Measurements from ENCODE around the gene SEC61G.

SEC61G gene

DNA sequence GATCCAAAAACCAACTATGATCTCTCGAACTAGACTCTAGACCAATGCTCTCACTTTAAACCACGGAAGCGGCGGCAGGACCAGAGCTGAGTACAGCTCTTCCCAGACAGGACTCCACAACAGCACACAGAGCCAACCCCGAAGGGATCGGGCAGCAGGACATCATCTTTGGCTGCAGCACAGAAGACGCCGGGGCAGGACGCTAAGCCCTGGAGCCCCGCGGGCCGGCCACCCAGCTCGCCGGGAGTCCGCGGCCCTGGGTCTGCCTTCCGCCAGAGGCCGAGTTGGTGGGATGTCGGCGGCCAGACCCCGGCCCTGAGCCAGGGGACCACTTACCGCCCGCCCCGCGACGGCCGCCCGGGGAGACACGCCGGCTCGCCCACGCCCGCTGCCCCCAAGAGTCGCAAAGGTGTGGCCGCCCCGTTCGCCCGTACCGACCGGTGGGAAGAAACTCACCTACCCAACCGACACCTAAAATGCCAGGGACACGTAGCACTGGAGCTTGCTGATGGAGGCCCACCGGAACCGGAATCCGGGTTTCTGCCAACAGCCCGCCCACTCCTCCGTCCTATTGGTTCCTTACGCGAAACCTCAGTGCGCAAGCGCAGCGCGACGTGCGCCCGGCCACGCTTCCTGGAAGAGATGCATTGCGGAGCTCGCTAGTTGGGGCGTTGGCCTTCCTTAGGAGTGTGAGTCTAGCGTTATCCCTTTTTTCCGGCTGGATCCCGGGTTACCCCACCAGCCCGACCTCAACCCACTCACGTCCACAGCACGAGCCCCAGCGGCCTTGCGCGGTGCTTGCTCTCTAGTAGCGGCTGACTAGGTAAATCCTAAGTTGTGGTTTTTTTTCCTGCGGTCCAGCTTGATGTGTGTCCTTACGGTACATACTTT is at the start of gene SEC61G:
SEC61G (minus strand) TSS at position 510 of the 891 bp plus-strand sequence. CDS start 1,623 bp downstream, outside the sequence.
- DNase-seq: peak; percentile 95 to 96

DNA sequence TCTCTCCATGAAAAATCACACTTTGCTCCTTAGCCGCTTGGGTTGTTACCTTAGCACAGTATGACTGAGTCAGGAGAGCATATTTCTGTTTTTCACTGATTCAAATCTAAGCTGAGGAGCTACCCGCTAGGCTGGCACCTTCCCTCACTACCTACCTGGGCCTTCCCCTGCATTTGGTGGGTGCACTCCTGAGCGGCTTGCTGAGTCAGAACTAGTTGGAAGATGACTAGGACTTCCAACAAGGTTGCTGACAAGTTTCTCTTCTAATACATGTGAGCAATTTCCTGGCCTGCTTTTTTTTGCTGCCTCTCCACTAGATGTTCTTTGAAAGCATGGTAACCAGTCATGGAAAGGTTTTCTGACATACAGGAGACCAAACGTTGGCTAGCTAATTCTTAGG is 43.8 kb upstream of the SEC61G start:
- no peak for DNase-seq

DNA sequence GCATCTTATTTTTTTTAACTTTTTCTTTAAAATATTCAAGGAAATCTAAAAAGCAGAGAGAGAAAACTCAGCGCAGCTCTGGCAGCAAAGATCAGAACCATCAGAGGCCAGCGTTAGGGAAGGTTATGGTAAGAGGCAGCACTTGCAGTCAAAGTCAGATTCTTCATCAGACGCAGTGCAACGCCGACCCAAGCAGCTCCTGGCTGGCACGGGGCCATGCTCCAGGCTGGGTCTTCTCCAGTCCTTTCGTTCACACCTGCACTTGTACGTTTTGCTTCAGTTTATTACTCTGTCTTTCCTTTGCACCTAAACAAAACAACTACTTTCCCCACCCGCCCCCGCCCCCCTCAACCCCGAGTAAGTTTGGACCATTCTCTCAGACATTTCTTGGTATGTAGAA is 43.1 kb upstream of the SEC61G start:
- no peak for DNase-seq

DNA sequence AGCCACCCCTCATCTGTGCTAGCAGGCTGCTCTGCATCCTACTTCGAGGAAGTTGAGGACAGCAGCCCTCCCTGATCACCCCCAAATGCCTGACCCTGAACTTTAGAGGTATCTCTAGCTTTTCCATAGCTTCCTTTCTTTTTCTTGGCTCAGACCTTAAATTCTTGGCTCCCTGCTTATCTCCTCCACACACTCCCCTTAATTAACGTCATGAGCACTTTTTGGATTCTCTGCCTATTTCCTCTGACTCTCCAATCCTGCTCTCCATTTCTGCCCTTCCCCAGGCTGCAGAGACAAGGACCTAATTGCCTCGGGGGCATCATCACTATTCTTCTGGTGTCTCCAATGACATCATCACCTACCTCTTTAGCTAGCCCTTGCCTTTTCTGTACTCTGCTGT is 40.8 kb upstream of the SEC61G start:
- no peak for DNase-seq

DNA sequence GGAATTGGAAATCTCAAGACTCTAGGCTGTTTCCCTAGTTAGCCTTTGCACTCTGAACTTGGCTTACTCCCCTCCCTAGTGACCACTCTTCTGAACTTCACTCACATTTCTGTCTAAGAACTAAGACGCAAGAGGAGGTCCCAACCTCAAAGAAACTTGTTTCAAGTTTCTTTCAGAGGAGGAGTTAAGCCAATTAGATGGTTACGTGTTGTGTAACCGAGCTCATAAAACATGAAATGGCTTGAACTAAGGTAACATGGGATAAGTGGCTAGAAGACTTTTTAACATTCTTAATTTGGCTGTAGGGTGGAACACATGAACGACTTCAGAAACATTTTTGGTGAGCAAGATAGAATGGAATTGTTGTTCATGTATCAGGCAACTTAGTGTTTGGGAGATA is 39.5 kb upstream of the SEC61G start:
- no peak for DNase-seq

DNA sequence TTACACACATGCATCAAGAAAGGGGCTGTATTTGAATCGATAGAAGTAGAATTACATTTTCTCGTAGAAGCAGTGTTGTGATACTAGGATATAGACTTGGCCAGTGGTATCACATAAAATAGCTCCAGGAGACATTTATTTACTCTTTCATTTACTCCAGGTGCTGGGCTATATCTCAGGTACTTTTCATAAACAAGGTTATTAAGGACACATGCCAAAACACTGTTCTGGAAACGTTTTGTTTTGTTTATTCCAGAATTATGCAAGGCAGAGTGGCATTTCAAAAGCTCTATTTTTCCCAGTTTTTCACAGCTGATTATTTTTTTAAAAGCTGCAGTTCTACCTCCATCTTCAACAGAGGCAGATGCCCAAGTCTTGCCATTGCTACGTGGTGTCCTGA is 37.8 kb upstream of the SEC61G start:
- no peak for DNase-seq

DNA sequence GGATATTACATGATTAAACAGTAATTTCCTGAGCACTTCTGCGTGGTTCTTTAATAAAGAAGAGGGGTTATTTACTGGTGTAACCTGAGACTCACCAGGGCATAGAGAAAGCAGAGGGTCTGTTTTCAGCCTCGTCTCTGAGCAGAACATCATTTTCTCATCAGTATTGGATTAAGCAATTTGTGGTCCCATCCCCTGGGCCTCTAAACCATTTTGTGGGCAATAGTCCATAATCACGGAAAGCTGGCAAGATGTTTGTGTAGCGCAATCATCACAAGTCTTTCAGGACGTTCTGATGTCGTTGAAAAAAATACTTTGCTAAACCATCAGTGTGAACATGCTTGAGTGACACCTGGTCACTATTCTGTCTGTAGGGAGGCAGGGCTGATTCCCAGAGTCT is 37.1 kb upstream of the SEC61G start:
- no peak for DNase-seq

DNA sequence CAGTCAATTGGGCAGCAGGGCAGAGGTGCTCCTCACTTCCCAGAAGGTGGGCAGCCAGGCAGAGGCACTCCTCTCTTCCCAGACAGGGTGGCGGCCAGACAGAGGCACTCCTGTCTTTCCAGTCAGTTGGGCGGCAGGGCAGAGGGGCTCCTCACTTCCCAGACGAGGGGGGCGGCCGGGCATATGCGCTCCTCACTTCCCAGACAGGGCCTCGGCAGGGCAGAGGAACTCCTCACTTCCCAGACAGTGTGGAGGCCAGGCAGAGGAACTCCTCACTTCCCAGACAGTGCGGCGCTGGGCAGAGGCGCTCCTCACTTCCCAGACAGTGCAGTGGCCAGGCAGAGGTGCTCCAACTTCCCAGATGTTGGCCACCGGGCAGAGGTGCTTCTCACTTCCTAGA is 33.4 kb upstream of the SEC61G start:
- no peak for DNase-seq

DNA sequence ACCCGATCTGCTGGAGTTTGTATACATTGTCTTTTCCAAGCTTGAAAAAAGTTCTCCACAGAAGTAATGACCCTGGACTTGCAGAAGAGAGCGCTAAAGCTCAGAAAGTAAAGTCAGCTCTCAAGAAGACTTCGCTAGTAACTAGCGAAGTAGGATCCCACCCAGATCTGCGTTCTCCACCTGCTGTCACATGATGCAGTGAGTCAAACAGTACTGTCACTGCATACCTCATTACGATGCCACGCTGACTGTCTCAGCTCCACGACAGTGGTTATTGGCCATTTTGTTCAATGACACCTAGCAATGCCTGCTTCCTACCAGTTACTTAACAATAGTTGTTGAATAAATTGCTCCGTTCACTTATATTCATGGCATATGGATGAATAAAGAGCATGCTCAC is 29.7 kb upstream of the SEC61G start:
- peak in 1 of 2 donors; percentile 10 for DNase-seq

DNA sequence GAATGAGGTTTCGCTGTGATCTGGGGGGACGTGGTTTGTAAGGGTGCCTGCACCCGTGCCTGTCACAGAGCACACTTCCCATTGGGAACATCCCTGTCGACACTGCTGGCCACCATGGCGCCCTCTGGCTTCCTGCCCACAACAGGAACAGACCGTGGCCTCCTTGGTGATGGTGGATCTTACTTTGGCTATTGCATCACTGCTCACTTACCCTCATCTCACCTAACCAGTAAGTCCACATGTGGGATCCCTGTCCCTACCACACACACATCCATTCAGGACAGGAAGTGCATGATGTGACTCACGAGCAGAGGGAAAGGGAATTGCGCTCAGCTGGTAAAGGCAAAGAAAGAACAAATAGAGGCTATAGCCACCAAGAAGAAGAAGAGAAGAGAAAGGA is 26.2 kb upstream of the SEC61G start:
- DNase-seq: no peak

DNA sequence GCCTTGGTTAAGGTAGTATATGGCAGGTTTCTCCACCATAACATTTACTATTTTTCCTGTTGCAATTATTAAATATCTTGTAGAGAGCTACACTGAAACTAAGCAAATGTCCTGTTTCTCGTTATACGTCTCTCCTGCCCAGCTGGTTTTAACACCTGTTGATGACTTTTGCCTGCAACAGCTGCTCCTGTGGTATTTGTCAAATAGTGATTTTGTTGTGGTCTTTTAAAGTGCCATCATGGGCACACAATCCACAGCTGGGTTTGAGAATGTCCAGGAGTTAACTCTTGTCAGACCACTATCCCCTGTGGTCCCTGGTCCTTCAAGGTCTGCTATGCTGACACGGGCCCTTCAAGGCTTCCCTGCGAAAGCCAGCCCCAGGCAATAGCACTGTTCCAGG is 24.9 kb upstream of the SEC61G start:
- DNase-seq: no peak

DNA sequence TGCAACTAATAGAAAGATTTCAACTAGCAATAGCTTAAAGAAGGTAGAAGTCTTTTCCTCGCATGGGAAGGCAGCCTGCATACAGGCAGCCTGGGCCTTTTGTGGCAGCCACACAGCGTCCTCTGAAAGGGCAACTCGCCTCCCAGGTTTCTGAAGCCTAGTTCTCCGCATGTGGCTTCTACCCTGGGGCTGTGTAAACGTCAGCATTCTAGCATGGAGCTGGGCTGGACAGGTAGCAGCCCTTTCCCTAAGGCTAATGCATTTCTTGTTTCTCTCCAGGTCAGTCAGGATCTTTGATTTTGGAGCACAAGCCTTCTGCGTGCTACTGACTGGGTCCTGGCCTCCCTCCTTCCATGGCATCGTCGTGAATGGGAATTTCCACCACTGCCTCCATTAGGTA is 23.8 kb upstream of the SEC61G start:
- no peak for DNase-seq

DNA sequence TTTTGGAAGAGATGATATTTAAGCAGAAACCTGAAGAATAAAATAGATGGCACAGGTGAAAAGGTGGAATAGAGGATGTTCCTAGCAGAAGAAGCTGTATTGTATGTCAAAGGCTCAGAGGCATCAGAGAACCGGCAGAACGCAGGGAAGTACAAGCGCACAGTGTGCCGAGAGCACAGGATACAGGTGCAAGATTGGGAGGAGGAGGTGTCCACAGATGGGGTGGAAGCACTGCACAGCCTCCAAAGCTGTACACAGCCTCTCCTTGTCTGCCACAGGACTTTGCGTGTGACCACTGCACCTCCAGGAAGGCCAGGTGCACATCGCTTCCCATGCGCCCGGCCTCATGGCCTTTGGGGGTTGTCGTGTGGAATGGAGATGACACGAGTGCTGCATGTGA is 23.3 kb upstream of the SEC61G start:
- DNase-seq: no peak

DNA sequence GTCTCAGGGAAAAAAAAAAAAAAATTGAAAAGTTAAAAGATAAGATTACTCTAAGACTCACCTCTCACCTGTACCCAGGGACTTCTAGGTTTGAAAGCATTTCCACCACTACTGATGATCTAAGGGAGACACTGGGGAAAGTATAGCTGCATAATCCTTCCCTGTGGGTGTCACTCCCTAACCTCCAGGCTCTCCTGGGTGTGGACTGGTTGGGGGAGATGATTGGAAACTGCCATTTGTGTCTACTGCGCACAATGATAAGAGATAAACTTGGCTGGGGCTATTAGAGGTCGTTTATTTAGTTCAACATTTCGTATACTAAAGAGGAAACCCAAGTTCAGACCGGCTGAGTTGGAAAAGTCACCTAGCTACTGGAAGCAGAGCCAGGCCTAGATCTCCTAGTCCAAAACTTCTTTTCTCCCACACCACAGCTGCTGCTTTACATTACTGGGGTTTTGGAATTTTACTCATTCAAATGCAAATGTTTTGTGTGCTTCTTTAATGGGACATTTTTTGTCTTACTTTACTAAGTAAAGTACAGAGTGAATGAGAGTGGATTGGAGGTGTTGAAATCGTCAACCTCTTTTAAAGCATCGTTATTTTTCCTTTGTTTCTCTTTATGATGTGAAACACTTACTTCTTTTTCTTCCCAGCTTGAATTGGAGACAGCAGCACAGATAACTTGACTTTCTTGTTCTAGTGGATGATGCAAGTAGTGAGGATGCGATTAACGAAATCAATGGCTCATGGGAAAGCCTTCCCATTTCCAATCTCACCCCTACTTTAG is 22.3 kb upstream of the SEC61G start:
- no peak for DNase-seq

DNA sequence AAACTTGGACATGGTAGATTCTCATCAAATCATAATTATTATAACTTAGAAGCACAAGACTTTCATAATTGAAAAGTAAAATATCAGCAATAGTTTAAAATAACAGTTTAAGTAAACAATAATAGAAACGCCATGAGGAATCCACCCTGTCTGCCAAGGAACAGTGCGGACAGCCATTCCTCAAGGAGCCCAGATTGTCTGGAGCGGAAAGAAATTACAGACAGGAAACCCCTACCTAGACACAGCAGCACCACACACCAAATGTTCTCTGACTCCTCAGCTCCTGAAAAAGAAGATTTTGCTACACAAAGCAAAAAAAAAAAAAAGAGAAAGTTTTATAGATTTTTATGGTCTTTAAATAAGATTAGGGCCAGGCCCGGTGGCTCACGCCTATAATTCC is 21.5 kb upstream of the SEC61G start:
- DNase-seq: no peak

DNA sequence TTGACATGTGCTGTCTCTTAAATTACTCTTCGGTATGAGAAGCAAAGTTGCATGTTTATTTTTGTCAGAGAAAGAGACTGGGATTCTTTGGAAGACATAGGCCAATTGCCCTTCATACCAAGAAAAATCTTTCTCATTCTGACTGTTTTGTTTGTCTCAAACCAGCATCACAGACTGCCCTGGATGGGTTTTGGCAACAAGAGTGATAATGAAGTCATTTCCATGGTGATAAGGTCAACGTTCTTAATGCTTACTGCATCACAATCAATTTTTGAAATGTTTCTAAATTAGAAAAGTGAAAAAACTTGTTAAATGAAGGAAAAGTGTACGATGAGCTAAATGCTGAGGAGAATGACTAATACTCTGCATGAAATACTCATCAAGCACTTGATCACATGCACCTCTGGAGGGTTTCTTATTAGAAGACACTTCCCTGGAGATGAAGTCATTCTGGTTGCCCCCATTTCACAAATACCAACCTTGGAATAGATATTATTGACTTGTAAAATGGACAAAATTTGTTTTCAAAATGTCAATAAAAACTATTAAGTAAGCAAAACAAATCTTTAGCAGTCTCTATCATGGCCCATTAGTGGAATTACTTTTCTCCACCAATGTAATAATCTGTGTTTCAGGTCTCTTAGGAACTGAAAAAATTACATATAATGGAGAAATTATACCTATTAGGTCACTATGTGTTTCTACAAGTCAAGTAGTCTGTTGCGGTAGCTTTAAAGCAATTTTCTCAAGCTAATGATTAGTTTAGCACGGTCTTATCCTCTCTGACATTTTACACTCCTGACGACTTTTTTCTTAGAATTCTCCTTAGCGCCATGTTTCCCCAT is 19.9 kb upstream of the SEC61G start:
- no peak for DNase-seq

DNA sequence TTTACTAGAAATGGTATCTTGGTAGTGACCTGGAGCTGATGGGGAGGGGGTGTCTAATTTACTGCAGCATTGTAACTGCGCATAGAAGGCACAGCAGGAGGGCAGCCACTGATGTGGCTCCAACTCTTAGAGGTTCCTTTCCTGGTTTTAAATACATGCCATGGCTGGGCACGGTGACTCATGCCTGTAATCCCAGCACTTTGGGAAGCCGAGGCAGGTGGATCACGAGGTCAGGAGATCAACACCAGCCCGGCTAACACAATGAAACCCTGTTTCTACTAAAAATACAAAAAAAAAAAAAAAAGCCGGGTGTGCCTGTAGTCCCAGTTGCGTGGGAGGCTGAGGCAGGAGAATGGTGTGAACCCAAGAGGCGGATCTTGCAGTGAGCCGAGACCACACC is 19.2 kb upstream of the SEC61G start:
- DNase-seq: no peak

DNA sequence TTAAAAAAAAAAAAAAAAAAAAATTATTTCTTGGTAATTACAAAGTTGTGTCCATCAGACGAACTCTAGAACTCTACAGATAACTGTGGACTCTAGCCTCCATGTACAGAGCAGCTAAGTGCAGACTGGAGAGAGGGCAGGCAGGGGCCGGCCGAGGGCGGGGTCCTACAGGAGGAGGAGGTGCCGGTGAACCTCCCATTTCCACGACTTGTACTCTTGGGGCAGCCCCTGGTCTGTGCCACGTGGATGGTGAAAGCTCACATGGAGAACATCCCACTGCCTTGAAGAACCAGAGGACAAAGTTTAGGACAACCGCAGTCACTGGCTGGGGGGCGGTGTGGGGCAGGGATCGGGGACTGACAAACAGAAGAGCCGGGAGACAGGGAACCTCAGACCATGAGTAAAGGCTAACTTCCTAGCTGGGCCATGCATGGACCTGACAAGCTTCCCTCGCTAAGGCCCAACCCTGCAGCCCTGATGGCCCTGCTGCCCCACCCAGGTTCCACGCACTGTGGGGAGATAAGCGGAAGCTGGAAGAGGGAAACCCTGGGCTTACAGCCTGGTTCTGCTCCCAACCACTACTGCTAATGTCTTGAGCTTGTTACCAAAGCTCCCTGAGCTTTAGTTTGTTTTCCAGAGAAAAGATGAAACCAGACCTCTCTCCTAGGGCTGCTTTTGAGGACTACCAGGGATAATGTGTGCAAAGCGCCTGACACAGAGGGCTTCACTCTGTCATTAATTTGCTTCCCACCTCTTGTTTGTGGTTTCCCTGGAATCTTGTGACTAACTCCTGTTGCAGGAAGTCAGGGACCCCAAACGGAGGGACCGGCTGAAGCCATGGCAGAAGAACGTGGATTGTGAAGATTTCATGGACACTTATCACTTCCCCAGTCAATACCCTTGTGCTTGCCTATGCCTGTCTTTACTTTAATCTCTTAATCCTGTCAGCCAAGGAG is 16.1 kb upstream of the SEC61G start:
- DNase-seq: no peak

DNA sequence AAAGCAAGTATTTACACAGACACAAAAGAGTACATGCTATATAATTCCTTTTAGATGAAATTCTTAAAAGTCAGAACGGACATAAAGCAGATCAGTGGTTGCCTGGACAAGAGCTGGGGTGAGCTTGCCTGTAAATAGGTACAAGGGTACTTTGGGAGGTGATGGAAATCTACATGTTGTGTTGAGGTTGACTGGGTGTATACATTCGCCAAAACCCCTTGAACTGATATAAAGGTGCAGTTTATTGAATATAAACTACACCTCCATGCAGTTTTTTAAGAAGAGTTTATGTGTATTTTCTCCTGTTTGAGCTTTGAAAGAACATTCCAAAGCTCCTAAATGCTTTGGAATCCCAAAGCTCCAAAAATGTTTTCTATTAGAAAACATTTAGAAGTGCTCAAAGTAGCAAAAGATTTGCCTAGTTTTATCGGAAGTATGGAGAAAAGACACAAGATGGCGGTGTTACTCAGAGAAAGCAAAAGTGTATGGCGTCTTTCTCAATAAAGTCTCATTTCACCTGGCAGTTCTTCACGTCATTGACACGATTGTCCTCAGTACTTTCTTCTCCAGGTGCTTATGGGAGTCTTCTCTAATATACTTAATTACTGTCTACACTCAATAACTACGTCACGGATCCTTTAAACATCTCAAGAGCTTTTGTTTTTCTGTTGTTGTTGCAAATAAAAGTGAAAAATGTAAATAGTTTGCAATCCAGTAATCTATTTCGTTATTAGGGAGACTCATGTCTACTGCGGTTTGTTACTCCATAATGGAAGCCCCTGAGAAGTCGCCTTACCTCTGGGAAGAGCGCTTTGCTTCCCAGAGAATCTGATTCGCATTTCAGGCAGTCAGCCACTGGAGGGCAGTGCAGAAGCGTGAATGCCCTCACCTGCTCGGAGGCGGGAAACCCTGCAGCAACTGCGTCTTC is 14.7 kb upstream of the SEC61G start:
- DNase-seq: peak; percentile 59 to 67

DNA sequence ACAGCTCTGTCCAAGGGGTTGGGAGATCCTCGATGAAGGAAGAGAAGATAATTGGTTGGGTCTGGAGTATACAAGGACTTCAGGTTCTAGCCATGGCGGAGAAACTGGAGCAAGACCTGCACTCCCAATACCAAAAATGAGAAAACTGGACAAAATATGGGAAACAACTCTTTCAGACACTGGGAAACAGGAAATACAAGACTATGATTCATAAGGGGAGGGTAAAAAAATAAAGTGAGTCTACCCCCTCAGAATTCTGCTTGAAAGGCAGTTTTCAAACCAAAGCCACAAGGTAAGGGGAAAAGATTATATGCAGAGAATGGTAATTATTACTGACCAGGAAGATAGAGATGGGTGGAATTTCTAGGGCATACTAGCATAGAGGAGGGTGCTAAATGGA is 10.2 kb upstream of the SEC61G start:
- DNase-seq: no peak

DNA sequence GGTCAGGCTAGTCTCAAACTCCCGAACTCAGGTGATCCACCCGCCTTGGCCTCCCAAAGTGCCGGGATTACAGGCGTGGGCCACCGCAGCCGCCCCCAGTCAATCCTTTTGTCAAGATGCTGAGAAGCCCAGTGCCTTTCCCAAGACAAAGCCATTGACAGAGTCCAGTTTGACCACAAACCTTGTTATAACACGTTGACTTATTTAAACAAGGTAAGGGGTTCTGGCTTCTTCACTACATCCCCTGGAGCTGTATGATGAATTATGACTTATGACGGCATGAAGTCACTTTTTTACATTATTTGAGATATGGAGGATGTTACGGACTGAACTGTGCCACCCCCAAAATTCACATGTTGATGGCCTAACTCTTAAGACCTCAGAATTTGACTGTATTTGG is 5.8 kb upstream of the SEC61G start:
- no peak for DNase-seq
